IPS-NIHi7 (cell line): ENCODE data around the gene SETD5.

Experiments used
- DNase-seq: peaks from one replicate; pipeline ENCODE4 v3.0.0; 2012; ENCODE audit warnings: mixed read lengths; ENCODE audit errors: extremely low spot score

Gene SETD5, protein sequence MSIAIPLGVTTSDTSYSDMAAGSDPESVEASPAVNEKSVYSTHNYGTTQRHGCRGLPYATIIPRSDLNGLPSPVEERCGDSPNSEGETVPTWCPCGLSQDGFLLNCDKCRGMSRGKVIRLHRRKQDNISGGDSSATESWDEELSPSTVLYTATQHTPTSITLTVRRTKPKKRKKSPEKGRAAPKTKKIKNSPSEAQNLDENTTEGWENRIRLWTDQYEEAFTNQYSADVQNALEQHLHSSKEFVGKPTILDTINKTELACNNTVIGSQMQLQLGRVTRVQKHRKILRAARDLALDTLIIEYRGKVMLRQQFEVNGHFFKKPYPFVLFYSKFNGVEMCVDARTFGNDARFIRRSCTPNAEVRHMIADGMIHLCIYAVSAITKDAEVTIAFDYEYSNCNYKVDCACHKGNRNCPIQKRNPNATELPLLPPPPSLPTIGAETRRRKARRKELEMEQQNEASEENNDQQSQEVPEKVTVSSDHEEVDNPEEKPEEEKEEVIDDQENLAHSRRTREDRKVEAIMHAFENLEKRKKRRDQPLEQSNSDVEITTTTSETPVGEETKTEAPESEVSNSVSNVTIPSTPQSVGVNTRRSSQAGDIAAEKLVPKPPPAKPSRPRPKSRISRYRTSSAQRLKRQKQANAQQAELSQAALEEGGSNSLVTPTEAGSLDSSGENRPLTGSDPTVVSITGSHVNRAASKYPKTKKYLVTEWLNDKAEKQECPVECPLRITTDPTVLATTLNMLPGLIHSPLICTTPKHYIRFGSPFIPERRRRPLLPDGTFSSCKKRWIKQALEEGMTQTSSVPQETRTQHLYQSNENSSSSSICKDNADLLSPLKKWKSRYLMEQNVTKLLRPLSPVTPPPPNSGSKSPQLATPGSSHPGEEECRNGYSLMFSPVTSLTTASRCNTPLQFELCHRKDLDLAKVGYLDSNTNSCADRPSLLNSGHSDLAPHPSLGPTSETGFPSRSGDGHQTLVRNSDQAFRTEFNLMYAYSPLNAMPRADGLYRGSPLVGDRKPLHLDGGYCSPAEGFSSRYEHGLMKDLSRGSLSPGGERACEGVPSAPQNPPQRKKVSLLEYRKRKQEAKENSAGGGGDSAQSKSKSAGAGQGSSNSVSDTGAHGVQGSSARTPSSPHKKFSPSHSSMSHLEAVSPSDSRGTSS (N-terminal part only)

GRCh38 chr3:9397332-9397905 lies at the start of gene SETD5:
SETD5 (plus strand) TSS chr3:9397615; CDS start chr3:9428939, 31,324 bp downstream.
- DNase-seq: peak; percentile 91

GRCh38 chr3:9347887-9348286 lies 49.5 kb upstream of the SETD5 start:
- DNase-seq: no peak

DNA sequence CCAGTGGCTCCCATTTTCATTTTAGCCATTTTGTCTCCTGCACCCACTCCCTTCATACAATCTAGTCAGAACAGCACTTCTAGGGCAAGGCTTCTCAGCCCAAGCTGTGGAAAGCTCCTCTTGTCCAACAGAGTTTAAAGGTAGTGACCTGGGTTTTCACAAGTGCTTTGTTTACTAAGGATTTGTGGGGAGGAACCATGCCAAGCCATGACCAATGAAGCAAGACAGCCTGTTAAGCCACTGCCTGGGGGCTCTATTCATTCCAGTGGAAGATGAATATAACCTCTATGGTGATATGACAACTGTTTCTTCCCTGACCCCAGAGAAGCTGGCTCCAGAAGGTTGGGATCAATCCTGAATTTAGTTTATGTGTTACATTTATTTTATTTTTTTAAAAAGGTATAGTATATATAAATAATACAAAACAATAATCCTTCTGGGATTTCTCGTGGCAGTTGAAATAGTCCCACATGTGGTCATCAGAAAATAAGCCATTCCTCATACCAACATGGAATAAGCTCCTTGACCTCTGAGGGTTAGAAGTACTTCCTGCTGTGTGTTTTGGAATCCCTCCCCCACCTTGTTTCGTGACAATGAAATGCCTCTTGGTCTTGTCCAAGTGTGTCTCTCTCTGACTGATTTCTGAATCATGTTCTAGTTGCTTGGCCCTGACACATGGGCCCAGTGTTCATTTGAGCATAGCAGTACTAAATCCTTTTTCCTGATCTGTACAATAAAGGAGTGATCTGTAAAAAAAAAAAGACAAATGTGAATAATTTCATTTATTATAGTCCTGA lies 47.9 kb upstream of the SETD5 start:
- DNase-seq: no peak

DNA sequence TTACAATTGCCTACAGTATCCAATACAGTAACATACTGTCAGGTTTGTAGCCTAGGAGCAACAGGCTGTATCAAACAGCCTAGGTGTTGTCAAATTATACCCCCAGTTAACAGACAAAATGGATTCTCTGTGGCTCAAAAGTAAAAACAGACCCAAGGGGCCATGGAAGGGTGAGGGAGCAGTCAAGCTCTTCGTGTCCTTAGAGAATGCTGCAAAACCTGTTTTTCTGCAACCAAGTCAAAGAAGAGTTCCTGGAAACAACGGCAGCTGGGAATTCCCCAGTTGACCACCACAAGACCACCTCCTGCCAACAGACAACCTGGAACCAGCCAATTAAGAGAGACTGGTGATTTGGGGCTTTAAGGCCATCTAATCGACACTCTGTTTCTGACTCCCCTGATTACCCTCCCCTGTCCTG lies 45.7 kb upstream of the SETD5 start:
- peak; percentile 67 for DNase-seq

DNA sequence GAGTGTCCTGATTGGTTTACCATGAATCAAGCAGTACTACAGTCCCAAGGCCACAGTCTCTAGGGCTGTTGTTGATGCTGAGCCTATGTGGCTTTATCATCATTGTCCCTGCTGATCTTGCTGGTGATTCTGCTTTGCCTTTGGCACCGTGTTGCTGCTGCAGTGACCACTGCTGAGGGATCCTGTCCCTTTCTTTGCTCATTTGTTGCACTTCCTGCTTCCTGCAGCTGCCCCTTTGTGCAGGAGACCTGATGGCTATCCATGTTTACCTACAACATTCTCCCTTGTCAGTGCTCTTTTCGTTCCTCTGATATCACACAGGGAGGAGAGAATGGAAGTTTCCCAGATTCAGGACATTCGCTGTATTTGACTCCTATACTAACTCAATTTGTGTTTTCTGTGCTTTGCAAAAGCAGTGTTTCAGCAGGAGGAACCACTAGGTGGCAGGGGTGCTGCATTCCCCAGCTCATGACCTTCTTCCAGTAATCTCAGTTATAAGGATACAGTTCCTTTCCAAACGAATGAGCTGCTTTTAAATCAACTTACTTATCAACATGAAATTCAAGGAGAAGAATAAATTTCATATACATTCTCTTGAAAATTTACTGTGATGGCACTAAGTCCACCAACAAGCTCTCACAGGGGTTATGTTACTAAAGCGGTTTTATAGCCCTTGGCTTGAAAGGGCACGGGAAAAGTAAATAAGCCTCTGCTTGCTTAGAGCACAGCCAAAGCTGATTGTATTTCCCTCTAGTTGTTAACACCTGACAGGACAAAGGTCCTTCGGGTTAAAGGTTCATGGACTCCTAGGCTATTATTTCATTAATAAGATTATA lies 44.3 kb upstream of the SETD5 start:
- DNase-seq: peak; percentile 71

GRCh38 chr3:9361691-9362388 lies 35.6 kb upstream of the SETD5 start:
- DNase-seq: no peak

DNA sequence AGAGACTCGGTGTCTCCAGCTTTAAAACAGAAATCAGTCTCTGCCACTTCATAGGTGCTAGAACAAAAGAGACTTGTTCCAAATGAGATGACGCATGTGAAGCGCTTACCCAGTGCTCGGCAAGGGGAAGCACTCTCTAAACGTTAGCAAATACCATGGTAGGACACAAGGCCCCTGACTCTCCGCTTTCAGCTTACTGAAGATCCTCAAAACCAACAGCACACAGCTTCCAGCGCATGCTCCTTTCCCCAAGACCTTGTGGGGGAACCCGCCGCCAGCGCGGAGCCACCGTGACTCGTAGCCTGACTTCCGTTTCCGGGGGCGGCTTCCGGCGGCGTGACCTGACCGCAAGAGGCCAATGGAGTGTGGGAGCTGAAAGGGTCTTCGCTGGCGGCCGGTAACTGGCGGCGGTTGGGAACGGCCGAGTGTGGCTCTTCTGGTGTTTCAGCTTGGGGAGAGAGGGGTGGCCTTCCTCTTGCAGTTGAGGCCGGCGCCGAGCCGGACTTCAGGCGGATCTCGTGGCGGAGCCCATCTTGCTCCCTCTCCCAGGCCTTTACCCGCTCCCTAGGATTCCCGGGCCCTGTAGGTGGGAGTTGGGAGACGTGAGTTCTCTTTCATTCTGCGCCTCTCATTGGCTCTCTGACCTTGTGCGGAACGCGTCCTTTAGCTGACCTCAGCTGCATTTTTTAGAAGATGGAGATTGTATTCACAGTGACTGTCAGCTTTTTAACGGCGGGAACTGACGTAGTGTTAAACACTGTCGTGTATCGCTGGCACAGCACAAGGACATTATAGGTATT lies 34.5 kb upstream of the SETD5 start, which contains the start of gene THUMPD3:
TSS of gene THUMPD3 (plus strand) at position 324 of the 800 bp plus-strand sequence. CDS start 2,015 bp downstream, outside the sequence.
- peak; percentile 87 for DNase-seq

DNA sequence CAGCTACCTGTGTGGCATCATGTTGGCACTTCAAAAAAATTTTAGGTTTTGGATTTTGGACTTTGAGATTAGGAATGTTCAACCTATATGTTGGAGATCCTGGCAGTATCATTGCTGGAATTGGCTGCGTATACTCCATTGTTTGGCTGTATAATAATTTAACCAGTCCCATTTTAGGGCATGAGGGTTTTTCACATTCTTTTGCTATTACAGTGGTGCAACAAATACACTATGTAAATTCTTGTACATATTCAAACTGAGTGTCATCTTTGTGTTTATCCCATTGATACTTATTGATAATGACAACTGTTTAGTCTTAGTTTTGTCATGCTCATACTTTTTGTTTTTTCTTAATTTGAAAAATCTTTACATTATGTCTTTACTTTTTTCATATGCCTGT lies 27.9 kb upstream of the SETD5 start:
- no peak for DNase-seq

- no peak for DNase-seq
These were observed 23.9 kb upstream of the SETD5 start for GRCh38 chr3:9373465-9373864.

DNA sequence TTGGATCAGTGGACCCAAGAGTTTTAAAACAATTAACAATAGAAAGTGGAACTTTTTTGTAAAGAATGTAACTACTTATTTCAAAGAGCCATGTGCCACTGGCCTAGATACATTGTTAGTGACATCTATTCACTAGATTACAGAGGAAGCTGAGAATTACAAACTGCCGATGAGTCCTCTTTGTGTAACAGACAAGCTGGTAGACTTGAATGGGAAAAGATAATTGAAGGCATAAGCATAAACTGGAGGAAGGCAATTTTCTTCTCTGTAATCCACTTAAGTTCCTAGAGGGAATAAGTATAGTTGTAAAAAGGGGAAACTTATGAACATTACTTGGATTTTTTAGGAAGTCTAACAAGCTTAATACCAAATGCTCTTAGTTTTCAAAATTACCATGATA lies 19.4 kb upstream of the SETD5 start:
- no peak for DNase-seq

GRCh38 chr3:9379327-9379726 lies 18.1 kb upstream of the SETD5 start:
- DNase-seq: no peak

DNA sequence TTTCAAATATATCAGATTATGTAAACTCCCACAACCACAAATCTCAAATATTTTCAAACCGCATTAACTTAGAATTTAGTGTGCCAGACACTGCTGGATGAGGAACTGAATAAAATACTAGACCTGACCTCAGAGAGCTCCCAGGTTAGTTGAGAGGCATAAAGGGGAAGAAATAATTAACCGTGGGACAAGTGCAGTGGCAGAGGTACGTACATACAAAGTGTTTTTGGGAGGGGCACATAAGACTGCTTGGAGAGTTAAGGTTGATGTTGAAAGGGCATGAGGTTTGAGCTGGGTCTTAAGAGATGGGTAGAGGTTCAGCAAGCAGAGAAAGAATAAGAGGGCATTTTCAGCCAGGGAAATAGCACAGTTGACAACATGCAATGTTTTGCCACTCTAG lies 17.4 kb upstream of the SETD5 start:
- no peak for DNase-seq

- DNase-seq: no peak
These were observed 13.1 kb upstream of the SETD5 start for GRCh38 chr3:9384141-9384828.

GRCh38 chr3:9385187-9386077 lies 12.0 kb upstream of the SETD5 start:
- DNase-seq: no peak

DNA sequence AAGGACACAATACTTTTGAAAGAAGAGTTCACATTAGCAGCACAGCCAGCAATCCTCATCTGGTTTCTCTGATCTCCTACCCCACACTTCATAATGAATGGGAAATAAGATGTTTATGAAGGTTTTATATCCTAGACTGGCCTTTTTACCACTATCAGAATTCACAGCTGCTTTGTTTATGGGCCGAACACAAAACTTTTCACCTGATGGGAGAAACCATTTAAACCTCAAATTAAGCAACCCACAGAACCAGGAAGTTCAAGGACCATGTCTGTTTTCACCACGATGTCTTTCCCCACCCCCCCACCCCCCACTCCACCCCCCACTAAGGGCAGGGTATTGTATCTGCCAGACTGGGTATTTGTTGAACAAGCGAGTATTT lies 11.3 kb upstream of the SETD5 start:
- no peak for DNase-seq

GRCh38 chr3:9386501-9387321 lies 10.7 kb upstream of the SETD5 start:
- no peak for DNase-seq
